G401.6 (cell line): ENCODE data around the gene DDIT4L.
"Not testable (repeated sequence)": the region's sequence is repeated elsewhere in the genome, so short reads cannot be mapped to it uniquely, and the experiment has no call there.

Experiments used
- FAIRE-seq: peaks from 2 replicates; lab custom pipeline; 2012; peaks lifted over from hg19 to GRCh38; lab: Jason Lieb, UNC

DDIT4L gene

DNA sequence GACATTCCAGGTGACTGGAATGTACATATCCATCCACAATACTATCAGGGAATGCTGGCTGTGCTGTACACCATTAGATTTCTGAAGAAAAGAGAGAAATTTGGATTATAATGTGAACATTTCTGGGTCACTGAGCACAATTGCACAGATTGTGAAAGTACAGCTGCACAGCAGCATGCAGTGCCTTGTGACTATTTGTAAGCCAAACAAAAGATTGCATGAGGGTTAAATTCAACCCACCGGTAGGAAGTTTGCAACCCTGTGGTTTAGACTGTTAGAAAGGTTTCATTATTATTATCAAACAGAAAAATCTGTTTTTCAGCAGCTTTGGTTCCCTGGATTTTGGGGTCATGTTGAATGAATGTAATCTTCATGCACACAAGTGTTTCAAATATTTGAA, 24.5 kb downstream of the DDIT4L start:
- no peak for FAIRE-seq

DNA sequence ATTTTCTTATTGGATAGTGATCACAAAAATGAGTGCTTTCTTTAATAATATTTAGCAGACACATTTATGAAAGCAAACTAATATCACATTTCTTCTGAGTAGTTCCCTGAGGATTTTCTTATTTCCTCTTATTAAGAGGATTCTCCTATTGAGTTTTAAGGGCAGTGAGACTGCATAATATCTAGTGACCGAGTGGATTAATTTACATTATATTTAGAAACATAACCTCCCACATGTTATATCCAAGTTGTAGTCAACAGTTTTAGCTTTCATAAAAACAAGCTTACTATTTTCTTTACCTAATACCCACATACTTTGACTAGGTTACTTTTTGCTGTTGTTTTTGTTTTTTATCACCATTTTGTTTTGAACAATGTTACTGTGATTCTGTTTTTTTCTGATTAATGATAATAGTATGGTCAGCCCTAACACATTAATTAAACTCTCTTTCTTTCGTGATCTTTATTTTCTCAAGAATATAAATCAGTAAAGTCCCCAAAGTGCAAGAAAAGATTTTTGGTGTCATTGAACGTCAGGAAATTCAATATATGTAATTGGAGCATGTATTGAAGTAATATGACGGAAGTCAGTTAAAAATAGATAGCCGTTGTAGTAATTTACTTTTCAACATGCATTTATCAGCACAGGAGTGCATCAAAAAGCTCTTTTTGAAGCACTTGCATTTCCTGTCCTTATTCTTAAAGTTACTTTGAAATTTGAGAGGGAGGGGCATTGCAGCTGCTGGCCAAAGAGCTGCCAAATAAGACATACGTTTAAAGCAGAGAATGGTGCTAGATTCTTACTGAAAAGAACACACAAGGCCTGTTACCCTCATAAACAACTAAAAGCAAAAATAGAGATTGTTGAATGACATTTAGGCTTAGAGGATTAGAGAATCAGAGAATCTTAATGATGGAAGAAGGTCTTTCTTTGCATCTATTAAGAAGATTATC, 25.2 kb downstream of the DDIT4L start:
- FAIRE-seq: no peak

DNA sequence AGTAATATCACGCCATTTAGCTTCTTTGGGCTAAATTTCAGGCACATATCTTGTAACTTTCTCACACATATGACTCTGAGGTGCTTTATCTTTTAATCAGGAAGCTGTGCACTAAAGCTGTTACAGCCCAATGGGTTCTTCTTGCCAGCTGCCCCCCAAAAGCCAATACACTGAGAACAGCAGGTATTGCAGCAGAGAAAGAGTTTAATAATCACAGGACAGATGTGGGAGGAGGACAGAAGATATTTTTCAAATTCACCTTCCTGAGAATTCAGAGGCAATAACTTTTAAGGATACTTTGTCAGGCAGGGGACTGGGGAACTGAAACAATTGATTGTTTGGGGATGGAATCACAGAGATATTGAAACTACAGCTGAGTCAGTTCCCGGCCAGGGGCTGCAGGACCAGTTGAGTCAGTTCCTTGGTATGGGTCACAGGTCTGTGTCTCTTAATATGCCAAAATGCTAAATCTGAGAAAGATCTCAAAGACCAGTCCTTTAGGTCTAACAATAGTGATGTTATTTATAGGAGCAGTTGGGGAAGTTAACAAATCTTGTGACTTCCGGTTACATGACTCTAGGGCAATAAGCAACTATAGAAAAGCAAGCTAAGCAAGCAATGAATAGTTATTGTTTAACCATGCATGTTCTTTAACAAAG, 28.1 kb downstream of the DDIT4L start:
- no peak for FAIRE-seq

DNA sequence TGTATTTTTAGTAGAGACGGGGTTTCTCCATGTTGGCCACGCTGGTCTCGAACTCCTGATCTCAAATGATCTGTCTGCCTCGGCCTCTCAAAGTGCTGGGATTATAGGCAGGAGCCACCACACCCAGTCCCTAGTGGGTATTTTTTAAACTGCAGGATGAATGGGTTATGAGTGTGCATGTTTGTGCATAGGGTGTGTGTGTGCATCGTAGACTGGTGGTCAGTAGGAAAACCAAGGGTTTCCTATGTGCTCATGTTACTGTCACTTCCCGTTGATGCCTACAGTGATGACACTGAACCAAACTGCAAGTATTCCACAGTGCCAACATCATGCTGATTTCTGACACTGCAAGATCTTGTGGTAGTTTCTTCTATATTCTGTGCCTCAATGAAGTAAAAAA, 41.1 kb downstream of the DDIT4L start:
- no peak for FAIRE-seq

DNA sequence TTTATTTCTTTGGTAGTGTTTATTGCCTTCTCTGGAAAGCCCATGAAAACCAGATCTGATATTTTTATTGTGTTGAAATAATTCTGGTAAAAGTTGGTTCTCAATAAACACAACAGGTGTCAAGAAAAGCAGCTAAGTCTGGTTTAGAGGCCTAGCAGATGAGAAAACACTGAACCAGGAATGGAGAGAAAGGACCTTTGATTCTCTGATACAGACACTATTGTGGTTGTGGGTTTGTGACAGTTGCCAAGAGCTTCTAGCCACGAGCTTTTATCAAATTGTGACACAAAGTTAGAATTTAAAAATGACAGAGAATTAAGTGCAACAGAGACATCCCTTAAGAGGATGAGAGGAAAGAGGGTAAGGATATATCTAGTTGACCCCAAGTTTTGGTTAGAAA, 42.6 kb downstream of the DDIT4L start:
- no peak for FAIRE-seq

DNA sequence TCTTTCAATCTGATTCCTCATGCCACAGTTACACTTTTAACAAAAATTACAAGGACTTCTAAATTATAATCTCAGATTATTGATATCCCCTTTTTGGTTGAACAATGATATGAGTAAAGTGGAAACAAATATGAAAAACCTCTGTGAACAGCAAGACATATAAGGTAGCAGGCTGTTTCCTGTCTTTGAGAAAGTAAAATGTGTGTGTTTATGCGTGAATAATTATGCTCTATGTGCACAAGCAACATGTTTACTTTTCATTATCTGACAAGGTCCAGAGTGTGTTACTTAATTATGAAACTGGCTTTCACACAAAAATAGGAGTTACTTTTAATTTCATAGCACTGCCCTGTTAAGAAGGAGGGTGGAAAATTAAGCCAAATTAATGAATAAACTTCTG, 43.1 kb downstream of the DDIT4L start:
- FAIRE-seq: no peak

DNA sequence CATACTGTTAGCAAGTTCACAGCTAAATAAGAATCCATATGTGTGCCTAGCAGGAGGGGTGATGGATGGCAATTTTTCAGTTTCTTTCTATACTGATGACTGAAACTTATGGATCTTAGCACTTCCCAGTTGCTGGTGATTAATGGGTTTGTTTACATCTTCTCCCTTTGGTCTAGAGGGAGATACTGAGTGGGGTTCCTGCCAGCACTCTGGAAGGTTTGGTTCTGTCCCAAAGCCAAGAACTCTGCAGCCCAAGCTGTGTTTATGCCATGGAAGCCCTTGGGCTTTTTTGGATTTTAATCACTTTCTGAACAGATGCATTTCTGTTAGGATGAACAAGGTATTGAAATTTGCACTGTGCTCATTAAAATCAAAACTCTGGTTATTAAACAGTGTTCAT, 43.5 kb downstream of the DDIT4L start:
- no peak for FAIRE-seq

DNA sequence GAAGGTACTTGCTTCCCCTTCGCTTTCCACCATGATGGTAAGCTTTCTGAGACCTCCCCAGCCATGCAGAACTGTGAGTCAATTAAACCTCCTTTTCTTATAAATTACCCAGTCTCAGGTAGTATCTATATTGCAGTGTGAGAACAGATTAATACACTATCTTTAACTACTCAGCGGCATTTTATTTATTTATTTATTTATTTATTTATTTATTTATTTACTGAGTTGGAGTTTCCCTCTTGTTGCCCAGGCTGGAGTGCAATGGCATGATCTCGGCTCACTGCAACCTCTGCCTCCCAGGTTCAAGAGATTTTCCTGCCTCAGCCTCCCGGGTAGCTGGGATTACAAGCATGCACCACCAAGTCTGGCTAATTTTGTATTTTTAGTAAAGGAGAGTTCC, 52.9 kb downstream of the DDIT4L start:
- FAIRE-seq: not testable (repeated sequence)
